NOMO-1 treated with dmso at 0.1 percent for 144 hours (cell line): ENCODE data around the gene SPAG9.
A peak's percentile ranks its signal among the peaks of the same experiment; 100 is the strongest.
"Not testable (repeated sequence)": the region's sequence is repeated elsewhere in the genome, so short reads cannot be mapped to it uniquely, and the experiment has no call there.

Experiments
- DNase-seq: peaks from one replicate; lab custom pipeline; 2025; ENCODE audit not compliant: unreplicated experiment; lab: John Stamatoyannopoulos, UW

The SPAG9 gene

DNA sequence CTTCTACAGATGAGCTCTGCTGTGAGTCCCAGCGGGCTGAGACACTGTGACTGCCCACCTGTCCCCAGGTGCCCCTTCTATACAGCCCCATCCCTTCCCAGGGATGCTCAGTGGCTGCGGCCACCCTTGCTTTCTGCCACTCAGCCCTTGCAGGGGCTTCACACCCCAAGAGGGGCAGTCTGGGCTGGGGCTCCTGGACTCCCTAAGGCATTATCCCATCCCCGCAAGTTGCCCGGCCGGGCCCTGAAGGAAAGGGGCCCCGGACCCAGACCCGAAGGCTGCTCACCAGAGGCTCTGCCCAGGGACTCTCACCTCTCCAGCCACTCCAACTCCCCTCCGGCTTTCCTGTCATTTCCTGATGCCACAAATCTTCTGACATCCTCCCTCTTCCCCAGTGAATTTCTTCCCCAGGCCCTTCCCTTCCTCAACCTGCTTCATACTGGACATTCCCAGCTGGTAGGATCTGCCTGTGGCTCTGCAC lies 166.0 kb downstream of the SPAG9 start:
- no peak for DNase-seq

DNA sequence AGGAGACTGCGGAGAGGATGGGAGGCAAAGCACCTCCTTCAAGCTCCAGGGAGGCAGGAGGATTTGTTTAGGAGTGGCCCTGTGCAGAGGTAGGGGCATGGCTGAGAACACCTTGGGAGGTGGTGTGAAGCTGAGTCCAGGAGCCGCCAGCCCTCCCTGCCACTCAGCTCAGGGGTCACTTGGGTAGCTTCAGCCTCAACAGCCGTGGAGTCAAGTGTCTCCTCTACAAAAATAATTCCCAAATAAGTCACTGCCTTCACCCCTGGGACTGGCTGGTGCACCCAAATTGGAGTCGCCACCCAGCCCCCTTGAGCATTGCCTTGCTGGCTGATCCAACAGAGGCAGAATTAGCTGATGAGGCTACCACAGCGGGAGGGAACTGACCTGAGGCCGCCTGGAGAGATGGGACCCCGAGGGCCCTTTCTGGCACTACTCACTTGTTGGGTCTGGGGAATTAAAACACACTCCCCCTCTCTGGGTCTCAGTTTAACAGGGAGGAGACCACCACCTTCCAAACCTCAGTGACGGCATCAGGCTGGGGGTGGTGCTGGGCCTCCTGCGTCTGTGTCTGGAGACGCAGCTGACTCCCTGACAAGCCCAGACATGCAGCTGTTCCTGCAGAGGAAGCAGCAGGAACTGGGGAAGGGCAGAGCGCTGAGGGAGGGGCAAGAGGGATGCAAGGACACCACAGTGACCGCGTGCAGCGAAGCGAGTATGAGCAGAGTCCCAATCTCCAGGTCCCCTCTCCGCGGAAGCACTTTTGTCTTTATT lies 166.7 kb downstream of the SPAG9 start:
- DNase-seq = peak; percentile 58

DNA sequence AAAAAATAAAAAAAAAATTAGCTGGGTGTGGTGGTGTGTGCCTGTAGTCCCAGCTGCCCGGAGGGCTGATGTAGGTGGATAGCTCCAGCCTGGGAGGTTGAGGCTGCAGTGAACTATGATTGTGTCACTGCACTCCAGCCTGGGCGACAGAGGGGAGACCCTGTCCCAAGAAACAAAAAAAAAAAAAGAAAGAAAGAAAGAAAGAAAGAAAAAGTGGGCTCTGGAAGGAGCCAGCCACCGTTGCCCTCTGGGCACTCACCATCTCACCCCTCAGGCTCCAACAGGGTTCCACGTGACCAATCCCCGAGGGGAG lies 167.2 kb downstream of the SPAG9 start:
- DNase-seq = no peak

DNA sequence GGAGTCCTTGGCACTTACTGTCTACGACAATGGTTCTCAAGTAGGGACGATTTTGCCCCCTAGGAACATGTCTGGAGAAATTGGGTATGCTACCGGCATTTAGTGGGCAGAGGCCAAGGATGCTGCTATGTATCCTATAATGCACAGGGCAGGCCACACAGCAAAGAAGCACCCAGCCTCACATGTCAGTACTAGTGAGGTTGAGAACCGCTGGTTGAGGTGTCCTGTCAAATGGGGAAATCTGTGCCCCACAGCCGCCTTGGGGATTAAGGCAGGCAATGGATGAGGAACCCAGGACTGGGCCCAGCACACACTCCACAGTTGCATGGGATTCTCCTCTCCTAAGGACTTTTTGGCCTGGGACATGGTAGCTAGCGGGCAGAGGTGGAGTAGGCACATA lies 167.8 kb downstream of the SPAG9 start:
- no peak for DNase-seq

DNA sequence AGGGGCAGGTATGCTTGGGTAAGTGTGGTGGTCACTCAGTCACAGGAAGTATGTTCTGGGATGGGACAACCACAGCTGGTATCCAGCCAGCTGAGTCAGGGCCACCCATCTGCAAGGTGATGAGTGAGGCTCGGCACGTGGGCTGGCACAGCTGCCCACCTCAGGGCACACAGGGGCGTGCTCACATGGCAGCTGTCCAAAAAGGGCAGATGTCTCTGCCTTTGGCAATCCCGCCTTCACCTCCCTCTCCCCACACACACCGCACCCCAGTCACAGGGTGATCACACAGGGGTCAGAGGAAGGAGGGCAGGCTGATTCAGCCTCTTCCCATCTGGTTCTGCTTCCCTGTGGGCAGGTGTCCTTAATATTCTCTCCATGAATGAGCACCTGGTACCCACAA lies 168.7 kb downstream of the SPAG9 start:
- no peak for DNase-seq

DNA sequence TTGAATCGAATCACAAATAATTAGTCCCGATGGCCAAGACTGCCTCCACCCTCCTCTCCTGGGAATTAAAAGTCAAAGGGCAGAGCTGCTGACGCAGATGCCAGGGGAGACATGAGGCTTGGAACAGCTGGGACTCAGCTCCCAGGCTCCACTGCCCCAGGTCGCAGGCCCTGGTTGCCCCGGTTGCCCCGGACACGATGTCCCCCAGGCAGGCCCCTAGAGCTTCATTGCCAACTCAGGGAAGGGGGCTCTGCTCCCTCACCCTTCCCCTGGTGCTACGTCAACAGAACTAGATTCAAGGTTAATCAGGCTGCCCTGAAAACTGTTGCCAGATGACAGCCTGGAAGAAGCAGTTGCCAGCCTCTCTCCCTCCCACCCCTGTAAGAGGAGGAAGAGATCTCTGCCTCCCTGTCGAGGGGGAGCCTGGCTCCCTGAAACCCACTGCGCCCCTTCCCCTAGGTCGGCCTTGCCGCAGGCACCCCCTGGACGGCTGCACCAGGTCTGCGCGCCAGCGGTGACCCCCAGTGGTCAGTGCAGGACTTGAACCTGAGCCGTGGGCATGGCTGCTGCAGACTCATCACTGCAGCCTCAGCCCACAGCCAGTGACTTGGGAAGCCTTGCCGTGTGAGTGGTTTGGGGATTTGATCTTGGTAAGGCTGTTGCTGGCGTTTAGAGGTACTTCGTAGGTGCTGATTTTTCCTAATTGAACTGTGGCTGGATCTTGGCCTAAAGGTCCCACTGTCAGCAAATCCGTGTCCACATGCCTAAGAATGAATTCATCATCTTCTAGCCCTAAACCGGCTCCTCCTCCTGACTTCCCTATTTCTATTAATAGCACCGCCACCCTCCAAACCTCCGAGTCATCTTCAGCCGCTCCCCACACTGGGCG lies 170.4 kb downstream of the SPAG9 start:
- peak; percentile 94 for DNase-seq

DNA sequence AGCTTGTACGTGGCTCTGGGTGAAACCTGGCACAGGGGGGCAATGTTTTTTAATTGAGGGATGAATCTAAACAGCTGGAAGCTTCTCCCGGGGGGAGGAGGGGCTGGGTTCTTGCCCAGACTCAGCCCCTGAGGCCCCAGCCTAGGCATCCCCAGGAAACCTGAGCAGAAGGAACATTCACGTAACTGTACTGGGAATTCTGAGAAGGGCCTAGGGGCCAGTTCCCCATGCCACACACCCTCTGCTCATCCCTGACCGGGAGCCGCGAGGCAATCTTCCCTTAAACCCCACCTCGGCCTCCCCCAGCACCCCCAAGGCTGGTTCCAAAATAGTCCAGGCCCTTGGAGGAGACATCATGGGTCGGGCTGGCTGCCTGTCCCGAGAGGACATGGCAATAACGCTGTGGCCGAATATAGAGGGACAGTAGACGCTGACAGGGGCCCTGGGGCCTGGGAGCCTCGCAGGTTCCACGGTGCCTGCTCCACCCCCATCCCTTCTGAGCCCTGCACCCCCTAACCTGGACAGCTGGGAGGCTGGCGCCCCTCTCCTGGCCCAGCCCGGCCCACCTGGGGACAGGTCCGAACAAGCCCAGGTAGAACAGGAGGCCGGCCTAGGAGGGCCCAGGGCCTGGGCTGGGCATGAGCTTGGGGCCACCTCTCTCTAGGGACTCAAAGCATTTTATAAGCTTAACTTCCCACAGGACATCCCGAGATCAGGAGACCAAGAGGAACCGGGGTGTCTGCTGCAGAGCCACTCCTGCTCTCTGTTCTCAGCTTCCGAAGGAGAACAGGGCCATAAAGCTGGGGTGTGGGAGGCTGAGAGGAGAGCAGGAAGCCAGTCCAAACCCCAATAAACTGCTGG lies 171.3 kb downstream of the SPAG9 start:
- DNase-seq = no peak

DNA sequence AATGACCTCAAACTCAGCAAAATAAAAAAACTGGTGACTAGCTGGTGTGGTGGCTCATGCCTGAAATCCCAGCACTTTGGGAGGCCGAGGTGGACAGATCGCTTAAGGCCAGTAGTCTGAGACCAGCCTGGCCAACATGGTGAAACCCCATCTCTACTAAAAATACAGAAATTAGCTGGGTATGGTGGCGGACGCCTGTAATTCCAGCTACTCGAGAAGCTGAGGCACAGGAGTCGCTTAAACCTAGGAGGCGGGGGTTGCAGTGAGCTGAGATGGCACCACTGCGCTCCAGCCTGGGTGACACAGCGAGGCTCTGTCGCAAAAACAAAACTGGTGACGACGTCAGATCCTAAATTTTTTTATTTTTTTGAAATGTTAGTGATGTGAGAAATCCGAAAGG lies 172.0 kb downstream of the SPAG9 start:
- no peak for DNase-seq

DNA sequence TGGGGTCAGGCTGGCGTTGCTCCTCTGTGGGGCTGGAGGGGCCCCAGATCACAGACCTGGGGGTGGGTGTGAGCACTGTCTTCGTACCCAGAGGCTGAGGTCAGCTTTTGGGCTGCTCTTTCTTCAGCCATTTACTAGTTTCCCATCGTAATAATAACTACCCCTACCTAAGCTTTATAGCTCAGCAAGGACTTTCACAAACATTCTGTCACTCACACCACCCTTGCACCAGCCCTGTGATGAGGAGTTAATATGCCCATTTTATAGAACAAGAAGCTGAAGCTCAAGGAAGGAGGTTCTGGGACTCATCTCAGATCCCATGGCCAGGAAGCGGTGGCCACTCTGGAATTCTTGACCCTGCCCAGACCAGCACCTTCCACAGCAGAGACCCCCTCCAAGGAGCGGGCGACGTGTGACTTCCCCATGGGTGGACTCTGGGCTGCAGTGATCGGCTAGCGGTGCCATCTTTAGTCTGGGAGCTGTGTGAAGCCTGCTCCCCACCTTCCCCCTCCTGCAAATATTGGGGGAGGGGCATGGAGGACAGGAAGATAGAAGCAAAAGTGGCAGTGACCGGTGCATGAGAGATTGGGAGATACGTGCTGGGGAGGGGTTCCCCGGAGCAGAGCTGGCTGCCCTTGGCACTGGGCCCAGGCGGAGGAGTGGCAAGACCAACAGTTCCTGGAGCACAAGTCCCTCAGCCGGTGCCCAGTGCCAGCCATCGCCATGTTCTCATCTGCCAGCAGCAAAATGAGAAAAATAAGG lies 172.7 kb downstream of the SPAG9 start:
- no peak for DNase-seq

DNA sequence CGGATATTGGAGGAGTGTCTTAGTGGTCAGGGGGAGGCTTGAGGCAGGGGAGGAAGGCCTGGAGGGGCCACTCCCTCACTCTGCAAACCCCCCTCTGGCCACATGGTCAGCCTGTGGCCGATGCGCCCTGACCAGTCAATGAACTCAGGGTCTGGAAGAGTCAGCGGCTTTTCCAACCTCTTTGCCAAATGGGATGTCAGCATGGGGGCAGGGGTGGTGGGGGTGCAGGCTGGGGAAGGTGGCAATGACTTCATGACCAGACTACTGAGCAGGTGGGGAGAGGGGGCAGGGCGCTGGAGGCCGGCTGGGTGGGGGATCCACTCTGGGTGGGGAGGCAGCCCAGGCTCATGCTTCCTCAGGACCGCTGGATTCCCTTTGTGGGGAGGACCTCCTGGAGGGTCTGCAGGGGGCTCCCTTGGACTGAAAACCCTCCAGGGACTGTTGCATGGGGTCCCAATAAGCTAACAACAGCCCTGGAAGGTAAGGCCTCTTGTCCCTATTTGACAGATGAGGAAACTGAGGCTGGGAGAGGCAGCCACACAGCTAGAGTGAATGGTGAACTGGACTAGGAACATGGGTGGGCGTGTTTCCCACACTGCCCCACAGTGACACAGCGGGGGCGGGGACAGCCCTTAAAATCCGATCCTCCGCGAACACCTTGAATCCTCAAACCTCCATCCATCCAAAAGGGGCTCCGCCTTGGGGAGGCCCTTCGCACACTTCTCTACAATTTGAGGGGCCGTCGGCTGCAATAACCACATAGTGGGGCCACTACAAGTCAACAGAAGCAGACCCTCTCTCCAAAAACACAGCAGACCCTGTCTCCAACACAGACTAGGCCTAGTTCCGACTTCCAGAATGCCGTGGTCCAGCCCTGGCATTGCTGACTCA lies 173.5 kb downstream of the SPAG9 start:
- DNase-seq = no peak

DNA sequence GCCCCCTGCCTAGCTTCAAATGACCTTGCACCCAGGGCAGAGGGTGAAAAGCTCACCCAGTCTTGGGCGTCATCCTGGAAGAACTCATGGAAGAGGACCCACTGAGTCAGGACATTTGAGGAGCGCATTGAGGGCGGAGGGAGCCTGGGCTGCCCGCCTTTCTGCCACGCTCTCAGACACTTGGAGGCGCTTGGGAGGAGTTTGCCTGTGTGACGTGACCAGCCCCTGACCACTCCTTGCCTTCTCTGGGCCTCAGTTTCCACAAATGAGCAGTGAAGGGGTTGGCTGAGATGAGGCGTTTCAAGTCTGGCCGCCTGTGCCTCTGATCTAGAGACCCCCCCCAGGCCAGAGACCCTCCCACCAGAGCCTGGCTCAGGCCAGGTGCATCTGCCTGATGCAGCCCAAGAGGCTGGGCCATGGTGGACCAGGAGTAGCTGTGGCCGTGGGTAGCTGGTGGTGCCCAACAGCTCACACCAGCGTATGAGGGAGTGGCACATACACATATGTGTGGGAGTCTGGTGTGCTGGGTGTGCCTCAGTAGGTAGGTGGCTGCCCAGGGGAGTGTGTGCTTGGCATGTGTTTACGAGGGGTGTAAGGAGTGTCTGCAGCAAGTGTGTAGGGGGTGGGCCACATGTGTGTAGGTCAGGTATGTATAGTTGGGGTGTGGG lies 174.3 kb downstream of the SPAG9 start:
- DNase-seq = no peak

DNA sequence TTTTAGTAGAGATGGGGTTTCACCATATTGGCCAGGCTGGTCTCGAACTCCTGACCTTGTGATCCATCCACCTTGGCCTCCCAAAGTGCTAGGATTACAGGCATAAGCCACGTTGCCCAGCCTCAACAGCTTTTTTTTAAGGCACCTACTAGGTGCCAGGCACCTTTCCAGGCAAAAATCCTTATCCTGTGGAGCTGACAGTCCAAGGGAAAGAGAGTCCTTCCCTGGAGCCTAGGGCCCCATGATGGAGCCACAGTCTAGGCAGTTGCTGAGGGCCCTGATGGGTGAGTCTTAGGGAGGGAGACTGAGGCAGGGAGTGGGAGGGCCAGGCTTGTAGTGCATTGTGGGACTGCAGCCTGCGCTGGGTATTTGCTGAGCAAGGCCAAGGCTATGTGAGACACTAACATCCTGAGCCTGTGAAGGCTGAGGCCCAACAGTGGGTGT lies 174.9 kb downstream of the SPAG9 start:
- DNase-seq = no peak

DNA sequence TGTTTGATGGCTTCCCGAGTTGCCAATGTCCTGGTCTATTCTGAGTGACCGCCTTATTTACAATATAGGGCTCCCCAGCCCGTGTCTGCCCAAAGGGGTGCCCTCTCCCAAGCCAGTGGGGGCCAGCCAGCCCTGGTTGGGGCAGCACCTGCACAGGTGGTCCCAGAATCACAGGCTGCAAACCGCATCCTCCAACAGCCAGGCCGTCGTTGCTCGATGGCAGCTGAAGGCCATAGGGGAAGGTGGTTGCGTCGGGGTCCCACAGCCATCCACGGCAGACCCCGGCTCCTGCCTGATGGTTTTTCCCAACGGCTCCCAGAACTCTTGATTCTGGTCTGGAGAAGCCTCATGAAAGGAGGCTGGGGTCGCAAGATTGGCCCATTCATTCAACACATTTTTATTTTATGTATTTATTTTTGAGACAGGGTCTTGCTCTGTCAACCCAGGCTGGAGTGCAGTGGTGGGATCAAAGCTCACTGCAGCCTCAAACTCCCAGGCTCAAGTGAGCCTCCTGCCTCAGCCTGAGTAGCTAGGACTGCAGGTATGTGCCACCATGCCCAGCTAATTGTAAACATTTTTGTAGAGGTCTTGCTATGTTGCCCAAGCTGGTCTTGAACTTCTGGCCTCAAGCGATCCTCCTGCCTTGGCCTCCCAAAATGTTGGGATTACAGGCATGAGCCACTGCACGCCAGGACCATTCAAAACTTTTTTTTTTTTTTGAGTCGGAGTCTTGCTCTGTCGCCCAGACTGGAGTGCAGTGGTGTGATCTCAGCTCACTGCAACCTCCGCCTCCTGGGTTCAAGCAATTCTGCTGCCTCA lies 175.6 kb downstream of the SPAG9 start:
- DNase-seq = no peak

DNA sequence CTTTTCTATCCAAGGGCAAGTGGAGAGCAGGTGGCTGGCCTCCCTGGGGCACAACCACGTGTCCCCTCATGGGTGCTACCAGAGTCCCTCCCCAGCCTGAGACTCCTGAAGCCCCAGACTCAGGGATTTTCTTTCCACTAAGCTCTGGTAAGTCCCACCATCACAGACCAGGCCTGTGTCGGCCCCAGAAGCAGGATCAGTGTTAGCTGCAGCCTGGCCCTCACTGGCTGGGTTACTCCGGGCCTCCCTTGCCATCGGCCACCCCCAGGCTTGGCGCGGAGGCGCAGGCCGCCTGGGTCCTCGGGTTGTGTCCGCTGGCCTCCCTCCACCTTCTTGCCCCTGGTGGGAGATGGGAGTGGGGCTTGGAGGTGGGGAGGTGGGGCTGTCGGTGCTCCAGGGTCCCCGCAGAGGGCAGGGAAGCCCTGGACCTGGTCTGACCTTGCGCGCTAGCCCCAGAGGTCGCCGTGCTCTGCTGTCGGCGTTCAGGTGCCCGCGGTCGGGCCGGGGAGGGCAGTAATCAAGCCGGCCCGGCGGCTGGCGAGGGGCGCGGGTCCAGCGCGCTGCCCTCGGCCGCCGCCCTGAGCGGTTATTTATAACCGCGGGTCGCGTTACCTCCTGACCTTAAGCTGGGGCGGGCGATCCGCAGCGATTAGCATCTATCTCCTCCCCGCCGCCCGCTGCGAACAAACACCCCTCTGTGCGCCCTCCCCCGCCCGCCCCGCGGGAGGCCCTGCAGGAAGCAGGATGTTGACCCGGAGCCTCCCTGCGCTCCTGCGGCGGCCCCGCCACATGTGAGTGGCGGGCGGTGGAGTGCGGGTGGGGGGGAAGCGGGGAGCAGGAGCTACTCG lies 176.4 kb downstream of the SPAG9 start:
- DNase-seq = peak; percentile 59

DNA sequence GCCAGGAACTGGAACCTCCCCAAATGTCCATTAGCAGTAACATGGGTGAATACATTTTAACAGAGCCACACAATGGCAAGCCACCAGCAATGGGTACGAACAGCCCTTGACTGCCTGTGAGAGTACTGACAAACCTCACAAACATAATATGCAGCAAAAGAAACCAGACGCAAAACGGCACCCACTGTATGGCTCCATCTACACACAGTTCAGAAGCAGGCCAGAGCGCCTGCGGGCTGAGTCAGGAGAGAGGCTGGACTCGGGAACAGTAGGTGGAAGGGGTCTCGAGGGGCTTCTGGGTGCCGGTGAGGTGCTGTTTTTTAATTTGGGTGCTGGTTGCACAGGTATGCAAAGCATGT lies 177.1 kb downstream of the SPAG9 start:
- DNase-seq = no peak

DNA sequence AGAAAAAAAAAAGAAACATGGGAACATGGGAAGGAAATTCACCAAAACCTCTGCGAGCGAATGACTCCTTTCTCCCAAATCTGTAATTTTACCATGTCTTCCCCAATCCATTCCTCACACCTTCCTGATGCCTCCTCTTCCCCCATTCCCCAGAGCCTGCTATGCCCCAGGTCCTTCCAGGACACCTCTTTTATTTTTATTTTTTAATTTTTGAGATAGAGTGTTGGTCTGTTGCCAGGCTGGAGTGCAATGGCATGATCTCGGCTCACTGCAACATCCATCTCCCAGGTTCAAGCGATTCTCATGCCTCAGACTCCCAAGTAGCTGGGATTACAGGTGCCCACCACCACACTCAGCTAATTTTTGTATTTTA lies 179.0 kb downstream of the SPAG9 start:
- not testable (repeated sequence) for DNase-seq
